K562 (cell line): ENCODE results near the gene HSPA1B. TPM values are rescaled to one million over a fixed set of nuclear protein-coding genes. Genes with fewer than 3 reads are reported as not detected.

Source experiments
- BRF1 ChIP-seq: IDR thresholded peaks from 3 replicates; pipeline ENCODE4 v1.6.1; 2011; ENCODE audit warnings: borderline replicate concordance, mild to moderate bottlenecking; ENCODE audit not compliant: insufficient read length; ENCODE audit errors: extremely low read depth
- CBX3 ChIP-seq, 2 experiments: IDR thresholded peaks; 1 replicate in 1 of 2; 2 replicates in 1 of 2; pipeline ENCODE4 v1.6.1; 2012; ENCODE audit warnings: inconsistent platforms in 2 of 2, low read length in 2 of 2, borderline replicate concordance in 1 of 2, control low read depth in 1 of 2
- CTBP1 ChIP-seq: fragments of 450-650 bp; IDR thresholded peaks from 2 replicates; pipeline ENCODE4 v1.6.1; 2016; ENCODE audit warnings: borderline replicate concordance
- ERF ChIP-seq: fragments of 450-650 bp; formaldehyde crosslinking; IDR thresholded peaks from 2 replicates; pipeline ENCODE4 v1.4.0; 2020; ENCODE audit warnings: mild to moderate bottlenecking, mixed read lengths
- GATAD2B ChIP-seq: fragments of 450-650 bp; IDR thresholded peaks from 2 replicates; pipeline ENCODE4 v1.6.1; 2017; ENCODE audit warnings: mild to moderate bottlenecking, borderline replicate concordance
- HDAC2 ChIP-seq: fragments of 450-650 bp; IDR thresholded peaks from 2 replicates; pipeline ENCODE4 v1.6.1; 2016; ENCODE audit warnings: mild to moderate bottlenecking
- MYNN ChIP-seq, 2 experiments: sonication (generic); formaldehyde crosslinking in 1 of 2; IDR thresholded peaks; 2 replicates each; pipeline versions ENCODE4 v1.5.0 to v1.6.1; 2016 to 2020; ENCODE audit warnings: antibody characterized with exemption in 1 of 2, missing genetic modification reagents in 1 of 2
- SIN3B ChIP-seq: fragments of 450-650 bp; IDR thresholded peaks from 2 replicates; pipeline ENCODE4 v1.6.1; 2017; ENCODE audit warnings: low read depth, mild to moderate bottlenecking, moderate library complexity
- SMAD3 ChIP-seq: fragments of 450-650 bp; formaldehyde crosslinking; conservative IDR thresholded peaks from 2 replicates; pipeline ENCODE4 v1.4.0; 2020; ENCODE audit warnings: mild to moderate bottlenecking
- ZC3H11A ChIP-seq: IDR thresholded peaks from 2 replicates; pipeline ENCODE4 v1.6.1; 2012; ENCODE audit warnings: low read depth, low read length, improper control_type of control experiment
- ZFP1 ChIP-seq: fragments of 450-650 bp; formaldehyde crosslinking; IDR thresholded peaks from 2 replicates; pipeline ENCODE4 v1.4.0; 2020; ENCODE audit warnings: mild to moderate bottlenecking, mixed read lengths
- polyA plus RNA-seq, 8 experiments: library from polyadenylated mRNA; depleted of rRNA in 4 of 8; stranded (reverse) in 5 of 8; unstranded in 3 of 8; fragments of >200 nt; fragmentation: Nextera tagmentation in 2 of 8; fragmentation: Illumina TruSeq in 1 of 8; extraction: Ambion mirVana in 2 of 8; extraction: Trizol in 1 of 8; gene quantifications; 2 replicates each; pipeline versions ENCODE4 v1.2.1 to v1.2.3, GENCODE V29; 2011 to 2014; ENCODE audit warnings: inconsistent platforms in 1 of 8, missing spikeins in 1 of 8
- total RNA-seq, 7 experiments: library from RNA; depleted of rRNA in 6 of 7; stranded (reverse); fragments of >200 nt in 6 of 7; fragmentation: Illumina TruSeq in 2 of 7; extraction: Trizol in 2 of 7; gene quantifications; 2 replicates each; pipeline versions ENCODE4 v1.2.1 to v1.2.3, GENCODE V29; 2011 to 2021; ENCODE audit warnings: low replicate concordance in 1 of 7
- TF ChIP-seq, protein P1 (sequence below): fragments of 250-450 bp; sonication (Bioruptor Pico); IDR thresholded peaks from 2 replicates; pipeline ENCODE4 v1.4.0; 2020; ENCODE audit warnings: borderline replicate concordance
- TF ChIP-seq, protein P2 (sequence below): fragments of 150-350 bp; IDR thresholded peaks from 2 replicates; pipeline ENCODE4 v1.6.1; 2014; ENCODE audit warnings: low read depth, mild to moderate bottlenecking, low read length, borderline replicate concordance
- TF ChIP-seq, protein P3 (sequence below), 3 experiments: fragments of 200-800 bp in 1 of 3; fragments of 250-450 bp in 1 of 3; fragments of 450-650 bp in 1 of 3; sonication (Bioruptor Pico) in 1 of 3; sonication (Bioruptor generic) in 1 of 3; formaldehyde crosslinking in 1 of 3; IDR thresholded peaks; 2 replicates each; pipeline versions ENCODE4 v1.6.1 to v1.8.0; 2016 to 2022; ENCODE audit warnings: mild to moderate bottlenecking in 2 of 3, missing genetic modification characterization in 2 of 3, missing compliant biosample characterization in 1 of 3, moderate library complexity in 1 of 3
- TF ChIP-seq, protein P4 (sequence below): sonication (generic); formaldehyde crosslinking; IDR thresholded peaks from 2 replicates; pipeline ENCODE4 v1.8.1; 2023; ENCODE audit warnings: mild to moderate bottlenecking, missing genetic modification reagents

HSPA1B gene
- total and polyA plus RNA-seq, 9 of the 15 experiments (the other 6 are each of a cell fraction or from before 2014, with no cell fraction given), result 0.27 to 227 (median 51.2) TPM

DNA sequence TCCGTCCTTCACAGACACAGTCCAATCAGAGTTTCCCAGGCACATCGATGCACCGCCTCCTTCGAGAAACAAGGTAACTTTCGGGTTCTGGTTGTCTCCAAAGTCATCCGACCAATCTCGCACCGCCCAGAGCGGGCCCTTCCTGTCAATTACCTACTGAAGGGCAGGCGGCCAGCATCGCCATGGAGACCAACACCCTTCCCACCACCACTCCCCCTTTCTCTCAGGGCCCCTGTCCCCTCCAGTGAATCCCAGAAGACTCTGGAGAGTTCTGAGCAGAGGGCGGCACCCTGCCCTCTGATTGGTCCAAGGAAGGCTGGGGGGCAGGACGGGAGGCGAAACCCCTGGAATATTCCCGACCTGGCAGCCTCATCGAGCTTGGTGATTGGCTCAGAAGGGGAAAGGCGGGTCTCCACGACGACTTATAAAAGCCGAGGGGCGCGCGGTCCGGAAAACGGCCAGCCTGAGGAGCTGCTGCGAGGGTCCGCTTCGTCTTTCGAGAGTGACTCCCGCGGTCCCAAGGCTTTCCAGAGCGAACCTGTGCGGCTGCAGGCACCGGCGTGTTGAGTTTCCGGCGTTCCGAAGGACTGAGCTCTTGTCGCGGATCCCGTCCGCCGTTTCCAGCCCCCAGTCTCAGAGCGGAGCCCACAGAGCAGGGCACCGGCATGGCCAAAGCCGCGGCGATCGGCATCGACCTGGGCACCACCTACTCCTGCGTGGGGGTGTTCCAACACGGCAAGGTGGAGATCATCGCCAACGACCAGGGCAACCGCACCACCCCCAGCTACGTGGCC is at the start of gene HSPA1B (continued):
- peak; percentile 96 for TF ChIP-seq ERF (CRISPR knock-in tag)
- TF ChIP-seq SIN3B, result no peak
- TF ChIP-seq ZC3H11A, result no peak; the same call in 1 of the 2 replicates
- TF ChIP-seq, protein P1, sequence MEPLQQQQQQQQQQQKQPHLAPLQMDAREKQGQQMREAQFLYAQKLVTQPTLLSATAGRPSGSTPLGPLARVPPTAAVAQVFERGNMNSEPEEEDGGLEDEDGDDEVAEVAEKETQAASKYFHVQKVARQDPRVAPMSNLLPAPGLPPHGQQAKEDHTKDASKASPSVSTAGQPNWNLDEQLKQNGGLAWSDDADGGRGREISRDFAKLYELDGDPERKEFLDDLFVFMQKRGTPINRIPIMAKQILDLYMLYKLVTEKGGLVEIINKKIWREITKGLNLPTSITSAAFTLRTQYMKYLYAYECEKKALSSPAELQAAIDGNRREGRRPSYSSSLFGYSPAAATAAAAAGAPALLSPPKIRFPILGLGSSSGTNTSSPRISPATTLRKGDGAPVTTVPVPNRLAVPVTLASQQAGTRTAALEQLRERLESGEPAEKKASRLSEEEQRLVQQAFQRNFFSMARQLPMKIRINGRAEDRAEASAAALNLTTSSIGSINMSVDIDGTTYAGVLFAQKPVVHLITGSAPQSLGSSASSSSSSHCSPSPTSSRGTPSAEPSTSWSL (CRISPR knock-in tag), result peak; percentile 85; the same call in 1 of the 2 replicates
- TF ChIP-seq BRF1, result no peak
- TF ChIP-seq, protein P2, sequence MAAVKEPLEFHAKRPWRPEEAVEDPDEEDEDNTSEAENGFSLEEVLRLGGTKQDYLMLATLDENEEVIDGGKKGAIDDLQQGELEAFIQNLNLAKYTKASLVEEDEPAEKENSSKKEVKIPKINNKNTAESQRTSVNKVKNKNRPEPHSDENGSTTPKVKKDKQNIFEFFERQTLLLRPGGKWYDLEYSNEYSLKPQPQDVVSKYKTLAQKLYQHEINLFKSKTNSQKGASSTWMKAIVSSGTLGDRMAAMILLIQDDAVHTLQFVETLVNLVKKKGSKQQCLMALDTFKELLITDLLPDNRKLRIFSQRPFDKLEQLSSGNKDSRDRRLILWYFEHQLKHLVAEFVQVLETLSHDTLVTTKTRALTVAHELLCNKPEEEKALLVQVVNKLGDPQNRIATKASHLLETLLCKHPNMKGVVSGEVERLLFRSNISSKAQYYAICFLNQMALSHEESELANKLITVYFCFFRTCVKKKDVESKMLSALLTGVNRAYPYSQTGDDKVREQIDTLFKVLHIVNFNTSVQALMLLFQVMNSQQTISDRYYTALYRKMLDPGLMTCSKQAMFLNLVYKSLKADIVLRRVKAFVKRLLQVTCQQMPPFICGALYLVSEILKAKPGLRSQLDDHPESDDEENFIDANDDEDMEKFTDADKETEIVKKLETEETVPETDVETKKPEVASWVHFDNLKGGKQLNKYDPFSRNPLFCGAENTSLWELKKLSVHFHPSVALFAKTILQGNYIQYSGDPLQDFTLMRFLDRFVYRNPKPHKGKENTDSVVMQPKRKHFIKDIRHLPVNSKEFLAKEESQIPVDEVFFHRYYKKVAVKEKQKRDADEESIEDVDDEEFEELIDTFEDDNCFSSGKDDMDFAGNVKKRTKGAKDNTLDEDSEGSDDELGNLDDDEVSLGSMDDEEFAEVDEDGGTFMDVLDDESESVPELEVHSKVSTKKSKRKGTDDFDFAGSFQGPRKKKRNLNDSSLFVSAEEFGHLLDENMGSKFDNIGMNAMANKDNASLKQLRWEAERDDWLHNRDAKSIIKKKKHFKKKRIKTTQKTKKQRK, result peak; percentile 39
- TF ChIP-seq, protein P3, sequence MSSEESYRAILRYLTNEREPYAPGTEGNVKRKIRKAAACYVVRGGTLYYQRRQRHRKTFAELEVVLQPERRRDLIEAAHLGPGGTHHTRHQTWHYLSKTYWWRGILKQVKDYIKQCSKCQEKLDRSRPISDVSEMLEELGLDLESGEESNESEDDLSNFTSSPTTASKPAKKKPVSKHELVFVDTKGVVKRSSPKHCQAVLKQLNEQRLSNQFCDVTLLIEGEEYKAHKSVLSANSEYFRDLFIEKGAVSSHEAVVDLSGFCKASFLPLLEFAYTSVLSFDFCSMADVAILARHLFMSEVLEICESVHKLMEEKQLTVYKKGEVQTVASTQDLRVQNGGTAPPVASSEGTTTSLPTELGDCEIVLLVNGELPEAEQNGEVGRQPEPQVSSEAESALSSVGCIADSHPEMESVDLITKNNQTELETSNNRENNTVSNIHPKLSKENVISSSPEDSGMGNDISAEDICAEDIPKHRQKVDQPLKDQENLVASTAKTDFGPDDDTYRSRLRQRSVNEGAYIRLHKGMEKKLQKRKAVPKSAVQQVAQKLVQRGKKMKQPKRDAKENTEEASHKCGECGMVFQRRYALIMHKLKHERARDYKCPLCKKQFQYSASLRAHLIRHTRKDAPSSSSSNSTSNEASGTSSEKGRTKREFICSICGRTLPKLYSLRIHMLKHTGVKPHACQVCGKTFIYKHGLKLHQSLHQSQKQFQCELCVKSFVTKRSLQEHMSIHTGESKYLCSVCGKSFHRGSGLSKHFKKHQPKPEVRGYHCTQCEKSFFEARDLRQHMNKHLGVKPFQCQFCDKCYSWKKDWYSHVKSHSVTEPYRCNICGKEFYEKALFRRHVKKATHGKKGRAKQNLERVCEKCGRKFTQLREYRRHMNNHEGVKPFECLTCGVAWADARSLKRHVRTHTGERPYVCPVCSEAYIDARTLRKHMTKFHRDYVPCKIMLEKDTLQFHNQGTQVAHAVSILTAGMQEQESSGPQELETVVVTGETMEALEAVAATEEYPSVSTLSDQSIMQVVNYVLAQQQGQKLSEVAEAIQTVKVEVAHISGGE (CRISPR knock-in tag; IDR thresholded peaks at IDR 0.05), result peak in 1 of 3 experiments; percentile 53; a peak in 1 of 6 replicates
- TF ChIP-seq ZFP1 (CRISPR knock-in tag), result peak; percentile 75; the same call in 1 of the 2 replicates
- TF ChIP-seq SMAD3, result peak; percentile 83
- TF ChIP-seq, protein P4, sequence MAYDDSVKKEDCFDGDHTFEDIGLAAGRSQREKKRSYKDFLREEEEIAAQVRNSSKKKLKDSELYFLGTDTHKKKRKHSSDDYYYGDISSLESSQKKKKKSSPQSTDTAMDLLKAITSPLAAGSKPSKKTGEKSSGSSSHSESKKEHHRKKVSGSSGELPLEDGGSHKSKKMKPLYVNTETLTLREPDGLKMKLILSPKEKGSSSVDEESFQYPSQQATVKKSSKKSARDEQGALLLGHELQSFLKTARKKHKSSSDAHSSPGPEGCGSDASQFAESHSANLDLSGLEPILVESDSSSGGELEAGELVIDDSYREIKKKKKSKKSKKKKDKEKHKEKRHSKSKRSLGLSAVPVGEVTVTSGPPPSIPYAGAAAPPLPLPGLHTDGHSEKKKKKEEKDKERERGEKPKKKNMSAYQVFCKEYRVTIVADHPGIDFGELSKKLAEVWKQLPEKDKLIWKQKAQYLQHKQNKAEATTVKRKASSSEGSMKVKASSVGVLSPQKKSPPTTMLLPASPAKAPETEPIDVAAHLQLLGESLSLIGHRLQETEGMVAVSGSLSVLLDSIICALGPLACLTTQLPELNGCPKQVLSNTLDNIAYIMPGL, result no peak
- peak in 1 of 2 experiments; percentile 78; a peak in 1 of 3 replicates for TF ChIP-seq CBX3 (IDR thresholded peaks at IDR 0.05; ENCODE audit: borderline replicate concordance in 1 of 2, low read length in 2 of 2)
- TF ChIP-seq GATAD2B, result no peak
- peak; percentile 88 for TF ChIP-seq HDAC2
- no peak for TF ChIP-seq CTBP1
- TF ChIP-seq MYNN (IDR thresholded peaks at IDR 0.05), result peak; percentile 22; the same call in 1 of the 2 replicates
- TF ChIP-seq MYNN (CRISPR knock-in tag; IDR thresholded peaks at IDR 0.05), result no peak
